GM12892 (cell line): ENCODE measurements around the gene RTL10.

Experiments
- POLR2A ChIP-seq: IDR thresholded peaks from 2 replicates; pipeline ENCODE4 v1.6.1; 2011; ENCODE audit warnings: low read depth, low read length, control low read depth
- POLR2AphosphoS5 ChIP-seq: IDR thresholded peaks from 2 replicates; pipeline ENCODE4 v1.6.1; 2011; ENCODE audit warnings: low read depth, low read length, control low read depth
- TAF1 ChIP-seq: IDR thresholded peaks from 2 replicates; pipeline ENCODE4 v1.6.1; 2011; ENCODE audit warnings: low read depth, mild to moderate bottlenecking, control low read depth, low read length, borderline replicate concordance

GRCh38 chr22:19824212-19824925 is 30.3 kb downstream of the RTL10 start:
- TF ChIP-seq TAF1: no peak
- TF ChIP-seq POLR2A: no peak
- TF ChIP-seq POLR2AphosphoS5: no peak
